Psoas muscle (tissue), 8 donors: ENCODE results near the gene TIMP4. TPM values are rescaled to one million over a fixed set of nuclear protein-coding genes. Genes with fewer than 3 reads are reported as not detected.

Experiments
- ATAC-seq, 4 donors: fragments of 200-7000 bp; cut with Tn5 transposase; one replicate each; pipeline ENCODE4 v1.9.1; 2020; ENCODE audit warnings: moderate library complexity in 3 of 4, mild to moderate bottlenecking in 2 of 4
- DNase-seq, 2 donors: peaks; one replicate each; pipeline ENCODE4 v3.0.0-alpha.2; 2020
- H3K27ac ChIP-seq: fragments of 200-600 bp; one replicate; pipeline ENCODE4 v1.8.0; 2022
- H3K27me3 ChIP-seq, 3 donors: fragments of 200-600 bp in 1 of 3; one replicate each; pipeline versions ENCODE4 v1.6.1 to v1.8.0; 2013 to 2022; ENCODE audit warnings: low read length in 2 of 3, mild to moderate bottlenecking in 2 of 3, moderate library complexity in 1 of 3; ENCODE audit not compliant: insufficient read depth in 3 of 3
- H3K36me3 ChIP-seq, 2 donors: fragments of 200-600 bp in 1 of 2; one replicate each; pipeline versions ENCODE4 v1.6.1 to v1.8.0; 2013 to 2022; ENCODE audit warnings: low read depth in 1 of 2, mild to moderate bottlenecking in 1 of 2, moderate library complexity in 1 of 2; ENCODE audit not compliant: insufficient read depth in 1 of 2
- H3K4me1 ChIP-seq: fragments of 200-600 bp; one replicate; pipeline ENCODE4 v1.8.0; 2022
- H3K4me3 ChIP-seq: fragments of 200-600 bp; one replicate; pipeline ENCODE4 v1.8.0; 2022; ENCODE audit warnings: mild to moderate bottlenecking
- H3K9me3 ChIP-seq: fragments of 200-600 bp; one replicate; pipeline ENCODE4 v1.8.0; 2022
- CTCF ChIP-seq: fragments of 200-600 bp; IDR thresholded peaks from one replicate; pipeline ENCODE4 v1.8.0; 2022; ENCODE audit warnings: antibody characterized with exemption
- WGBS, 3 donors: extraction: QIAGEN DNeasy Blood & Tissue Kit; methylation state at CpG; one replicate each; pipeline versions ENCODE4 v1.1.6 to v1.1.7; 2013; 5-methylcytosine and 5-hydroxymethylcytosine counted together
- intact Hi-C, 2 donors: fragments of 100-400 bp; cut with DNase I; formaldehyde crosslinking; loops; one replicate each; pipeline versions ENCODE4 v1.11.0 to v1.14.2; 2022
- polyA plus RNA-seq, 3 donors: library from polyadenylated mRNA; stranded (reverse); fragments of 200-250 nt; gene quantifications; one replicate each; pipeline ENCODE4 v1.2.3, GENCODE V29; 2013
- total RNA-seq, 4 donors: library from RNA; stranded (reverse); fragmentation: NEBNext Ultra II Directional in 2 of 4; extraction: Animal tissue kit (Norgen Biotek cat#: 25700) in 2 of 4; gene quantifications; one replicate each; pipeline versions ENCODE4 v1.2.1 to v1.2.4, GENCODE V29; 2021 to 2023
- donor health status: healthy with polysubstance abuse.
- donor health status: DM: no; HTN: no; CAD: no; lungs with moderate emphysema.
- donor health status: Bipolar disorder and iron deficiency.
- donor health status: healthy.
- donor health status: DM: yes; HTN: yes; CAD: no.
- donor health status: DM: no; HTN: no; CAD: no.
- donor health status: DM: no; HTN: no; CAD: no.
- donor health status: DM: yes; HTN: yes; CAD: no.

TIMP4 gene
- total and polyA plus RNA-seq, 7 donors, result 1.3 to 24.1 (median 17.7) TPM

GRCh38 chr3:12187448-12188327 lies 29.0 kb upstream of the TIMP4 start:
- 37 to 52% (median 39%) methylated on average over 2 to 7 of the region's 7 CpGs for WGBS, 3 donors
- intact Hi-C loops, result no loop called here
- DNase-seq (no peak), ATAC-seq (no peak)
- no peaks in the 10 kb centered on the region for H3K4me1 ChIP-seq
- no peaks in the 10 kb centered on the region for H3K36me3 ChIP-seq
- H3K27ac ChIP-seq, result no peak overlapping the region
- H3K4me3 ChIP-seq, result no peak overlapping the region
- no peak for TF ChIP-seq CTCF
- peaks cover 0 to 2% (median 0%) of the 10 kb centered on the region in 3 donors for H3K27me3 ChIP-seq
- H3K9me3 ChIP-seq, result no peaks in the 10 kb centered on the region

- ATAC-seq, result no peak
- H3K4me3 ChIP-seq, result no peak overlapping the region
- no peak for DNase-seq
- no peak overlapping the region for H3K27ac ChIP-seq
- TF ChIP-seq CTCF, result no peak
- intact Hi-C loops, result no loop called here
- no peaks in the 10 kb centered on the region for H3K4me1 ChIP-seq
- no peaks in the 10 kb centered on the region for H3K9me3 ChIP-seq
- peaks cover 0 to 2% (median 0%) of the 10 kb centered on the region in 3 donors for H3K27me3 ChIP-seq
- H3K36me3 ChIP-seq, result no peaks in the 10 kb centered on the region
- WGBS, 3 donors, result 74 to 80% (median 79%) methylated on average over 8 of the region's 8 CpGs
Observed at GRCh38 chr3:12186515-12187286, 28.0 kb upstream of the TIMP4 start.

- no peaks in the 10 kb centered on the region for H3K36me3 ChIP-seq
- ATAC-seq (no peak), DNase-seq (no peak)
- H3K4me1 ChIP-seq, result no peaks in the 10 kb centered on the region
- WGBS, 3 donors, result 57 to 61% (median 61%) methylated on average over 4 of the region's 4 CpGs
- peaks cover 0 to 2% (median 0%) of the 10 kb centered on the region in 3 donors for H3K27me3 ChIP-seq
- no peak overlapping the region for H3K4me3 ChIP-seq
- no peak overlapping the region for H3K27ac ChIP-seq
- no peaks in the 10 kb centered on the region for H3K9me3 ChIP-seq
- intact Hi-C loops, result no loop called here
- no peak for TF ChIP-seq CTCF
Observed at GRCh38 chr3:12186046-12186445, 27.3 kb upstream of the TIMP4 start.

- Histone ChIP-seq H3K27me3 (peaks cover 0 to 1% (median 0%) of the 10 kb centered on the region in 3 donors), H3K9me3 (no peaks in the 10 kb centered on the region), H3K4me3 (no peak overlapping the region), H3K27ac (no peak overlapping the region), H3K4me1 (no peaks in the 10 kb centered on the region), H3K36me3 (no peaks in the 10 kb centered on the region)
- TF ChIP-seq CTCF, result no peak
- WGBS, 3 donors, result 88 to 90% (median 88%) methylated on average over 5 of the region's 5 CpGs
- ATAC-seq (no peak), DNase-seq (no peak)
- intact Hi-C loops, result no loop called here
Observed at GRCh38 chr3:12185172-12185710, 26.5 kb upstream of the TIMP4 start.
